HG02943 (cell line): ENCODE results near the gene NPAS1.

Source experiments
- ATAC-seq: cut with Tn5 transposase; IDR thresholded peaks from one replicate; pipeline ENCODE4 v1.9.1; 2021; ENCODE audit warnings: mild to moderate bottlenecking, low read depth, moderate library complexity; ENCODE audit not compliant: unreplicated experiment

The NPAS1 gene, protein sequence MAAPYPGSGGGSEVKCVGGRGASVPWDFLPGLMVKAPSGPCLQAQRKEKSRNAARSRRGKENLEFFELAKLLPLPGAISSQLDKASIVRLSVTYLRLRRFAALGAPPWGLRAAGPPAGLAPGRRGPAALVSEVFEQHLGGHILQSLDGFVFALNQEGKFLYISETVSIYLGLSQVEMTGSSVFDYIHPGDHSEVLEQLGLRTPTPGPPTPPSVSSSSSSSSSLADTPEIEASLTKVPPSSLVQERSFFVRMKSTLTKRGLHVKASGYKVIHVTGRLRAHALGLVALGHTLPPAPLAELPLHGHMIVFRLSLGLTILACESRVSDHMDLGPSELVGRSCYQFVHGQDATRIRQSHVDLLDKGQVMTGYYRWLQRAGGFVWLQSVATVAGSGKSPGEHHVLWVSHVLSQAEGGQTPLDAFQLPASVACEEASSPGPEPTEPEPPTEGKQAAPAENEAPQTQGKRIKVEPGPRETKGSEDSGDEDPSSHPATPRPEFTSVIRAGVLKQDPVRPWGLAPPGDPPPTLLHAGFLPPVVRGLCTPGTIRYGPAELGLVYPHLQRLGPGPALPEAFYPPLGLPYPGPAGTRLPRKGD

GRCh38 chr19:47019431-47020041 lies at the start of gene NPAS1:
Gene NPAS1 (plus strand): TSS chr19:47019837. CDS start chr19:47021048, 1,211 bp downstream.
- ATAC-seq: no peak

- ATAC-seq: no peak
Observed at GRCh38 chr19:46970815-46971214, 48.8 kb upstream of the NPAS1 start.

GRCh38 chr19:46972311-46972710 lies 47.3 kb upstream of the NPAS1 start:
- no peak for ATAC-seq

GRCh38 chr19:46974181-46974580 lies 45.5 kb upstream of the NPAS1 start:
- no peak for ATAC-seq

DNA sequence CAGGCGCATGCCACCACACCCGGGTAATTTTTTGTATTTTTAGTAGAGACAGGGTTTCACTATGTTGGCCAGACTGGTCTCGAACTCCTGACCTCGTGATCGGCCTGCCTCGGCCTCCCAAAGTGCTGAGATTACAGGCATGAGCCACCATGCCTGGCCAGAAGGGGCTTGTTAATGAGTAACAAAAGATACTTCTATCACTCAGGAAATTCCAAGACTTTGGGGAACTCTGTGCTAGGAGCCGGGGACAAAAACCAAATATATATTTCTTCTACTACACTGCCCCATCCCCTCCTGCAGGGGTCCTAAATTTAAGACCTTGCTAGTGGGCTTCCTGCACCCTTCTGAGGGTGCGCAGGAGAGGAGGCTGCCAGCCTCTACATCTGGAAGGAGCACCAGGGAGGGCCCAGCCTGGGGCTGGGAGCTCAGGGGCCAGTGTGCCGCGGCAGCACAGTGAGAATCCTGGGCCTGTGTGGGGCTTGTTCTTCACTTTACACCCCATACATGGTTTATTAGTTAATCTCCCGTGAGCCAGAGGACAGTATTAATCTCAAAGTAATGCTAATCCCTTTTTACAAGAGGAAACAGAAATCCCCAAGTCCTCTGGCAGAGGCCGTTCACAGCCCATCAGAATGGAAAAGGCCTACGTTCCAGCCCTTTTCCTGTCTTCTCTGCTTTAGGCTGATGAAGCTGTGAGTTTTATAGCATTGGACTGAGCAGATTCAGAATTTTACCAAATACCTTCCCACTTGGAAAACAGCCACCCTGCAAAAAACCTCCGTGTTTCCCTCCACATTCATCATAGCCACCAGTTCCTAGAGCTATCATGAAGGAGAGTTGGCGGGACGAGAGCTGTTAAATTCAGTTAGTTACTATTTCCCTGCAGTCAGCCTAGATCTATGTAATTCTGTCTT lies 44.4 kb upstream of the NPAS1 start:
- ATAC-seq: no peak

DNA sequence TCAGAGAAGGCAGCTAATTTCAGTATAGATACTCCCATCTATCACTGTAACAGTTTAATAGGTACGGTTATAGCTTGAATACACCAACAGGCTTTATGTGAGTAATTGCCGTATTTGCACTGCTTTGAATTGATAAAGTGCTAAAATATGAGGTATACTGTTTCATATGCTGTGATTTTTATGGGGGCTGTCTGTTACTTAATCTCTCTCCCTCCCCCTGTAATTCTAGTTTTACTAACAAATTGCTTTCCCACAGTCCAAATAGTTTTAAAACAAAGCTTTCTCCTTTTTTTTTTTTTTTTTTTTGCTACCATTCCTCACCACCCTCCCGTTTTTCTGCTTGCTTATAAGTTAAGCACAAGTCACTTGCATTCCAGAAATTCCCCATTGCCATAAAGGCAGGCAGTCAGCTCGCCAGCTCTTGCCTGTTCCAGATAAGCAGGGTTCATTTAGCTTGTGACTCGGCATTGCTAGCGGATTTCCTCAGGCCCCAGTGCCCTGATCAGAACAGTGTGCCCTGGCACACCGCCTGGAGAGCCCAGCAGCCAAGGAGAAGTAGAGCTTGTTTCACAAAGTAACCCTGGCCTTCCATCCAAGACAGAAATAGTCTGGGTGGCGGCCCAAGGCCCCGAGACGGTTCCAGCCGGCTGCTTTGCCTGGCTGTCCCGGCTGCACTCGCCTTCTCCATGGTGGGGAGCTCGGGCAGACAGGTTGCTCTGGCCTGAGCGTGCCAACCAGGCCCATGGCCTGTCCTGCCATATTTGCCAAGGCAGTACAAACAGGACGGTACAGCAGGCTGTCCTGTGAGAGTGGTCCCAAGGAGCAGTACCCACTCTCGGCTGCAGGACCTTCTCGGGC lies 43.5 kb upstream of the NPAS1 start:
- no peak for ATAC-seq

- no peak for ATAC-seq
Observed at GRCh38 chr19:46976845-46977320, 42.8 kb upstream of the NPAS1 start.

DNA sequence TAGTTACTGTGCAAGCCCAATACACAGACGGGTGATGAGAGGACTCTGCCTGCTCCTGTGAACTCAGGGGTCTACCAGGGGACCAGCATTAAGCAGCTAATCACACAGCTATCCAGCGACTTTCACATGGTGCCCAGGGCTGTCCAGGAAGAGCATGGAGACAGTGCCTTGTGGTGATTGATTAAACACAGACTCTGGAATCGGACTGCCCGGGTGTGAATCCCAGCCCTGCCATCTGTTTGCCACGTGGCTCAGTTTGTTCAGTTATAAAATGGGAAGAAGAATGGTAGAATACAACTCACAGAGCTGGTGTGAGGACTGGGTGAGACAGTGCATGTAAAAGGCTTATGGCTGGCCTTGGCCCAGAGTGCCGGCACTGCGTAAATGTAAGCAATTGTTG lies 42.1 kb upstream of the NPAS1 start:
- no peak for ATAC-seq

GRCh38 chr19:46978171-46978869 lies 41.3 kb upstream of the NPAS1 start:
- no peak for ATAC-seq

- ATAC-seq: no peak
Observed at GRCh38 chr19:46979126-46980105, 40.2 kb upstream of the NPAS1 start.

GRCh38 chr19:46980761-46981160 lies 38.9 kb upstream of the NPAS1 start:
- ATAC-seq: no peak

- no peak for ATAC-seq
Observed at GRCh38 chr19:46981286-46981945, 38.2 kb upstream of the NPAS1 start.

DNA sequence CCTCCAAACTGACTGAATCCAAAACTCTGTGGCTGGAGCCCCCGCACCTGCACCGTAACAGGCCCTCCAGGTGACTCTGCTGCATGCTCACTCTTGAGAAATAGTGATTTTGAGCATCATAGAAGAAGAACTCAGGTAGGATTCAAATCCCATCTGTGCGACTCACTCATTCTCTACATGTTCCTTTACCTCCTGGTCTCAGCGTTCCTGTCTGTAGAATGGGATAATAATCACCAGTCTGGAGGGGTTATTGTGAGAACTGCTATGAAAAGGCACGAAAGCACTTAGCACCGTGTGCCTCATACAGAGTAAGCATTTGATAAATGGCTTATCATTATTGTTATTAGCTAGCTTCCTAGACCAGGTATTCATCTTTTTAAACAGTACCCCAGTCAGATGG lies 36.5 kb upstream of the NPAS1 start:
- ATAC-seq: no peak

DNA sequence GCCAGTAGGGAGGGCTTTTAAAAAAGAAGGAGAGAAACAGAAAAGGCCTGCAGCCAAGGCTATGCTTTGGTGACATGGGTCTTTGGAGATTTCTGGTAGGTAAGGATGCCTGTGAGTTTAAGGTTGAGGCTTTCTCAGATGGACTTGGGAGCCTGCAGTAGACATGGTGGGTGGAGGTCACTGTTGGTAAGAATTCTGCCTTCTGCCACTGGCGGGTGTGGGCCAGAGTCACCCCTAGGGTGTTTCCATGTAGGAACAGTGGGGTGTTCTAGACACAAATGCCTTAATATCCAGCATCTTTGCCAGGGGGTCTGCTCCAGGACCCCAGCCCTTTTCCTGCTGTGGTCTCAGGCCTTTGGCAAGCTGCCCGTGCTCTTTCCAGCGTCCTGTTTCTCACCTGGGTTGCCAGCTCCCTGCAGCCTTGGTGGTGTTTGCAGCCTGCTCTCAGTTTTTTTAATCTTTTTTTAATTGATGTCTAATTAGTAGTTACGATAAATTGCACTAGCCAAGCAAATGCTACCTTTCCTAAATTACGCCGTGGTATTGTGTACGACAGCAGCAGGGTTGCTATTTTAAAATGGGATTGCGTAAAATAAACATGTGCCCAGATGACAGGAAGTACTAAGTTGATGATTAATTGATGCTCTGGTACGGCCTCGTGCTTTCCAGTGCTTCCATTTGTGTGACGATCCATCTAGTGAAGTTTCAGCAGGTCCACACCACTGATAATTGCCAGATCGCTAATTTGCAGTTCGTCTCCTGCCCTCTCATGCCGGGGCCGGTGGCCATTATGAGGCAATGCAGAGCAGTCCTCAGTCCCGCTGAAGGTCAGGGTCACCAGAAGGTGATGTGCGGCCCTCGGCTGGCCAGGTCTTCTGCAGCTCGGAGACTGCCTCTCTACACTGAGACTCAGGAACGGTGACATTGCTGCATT lies 35.3 kb upstream of the NPAS1 start:
- no peak for ATAC-seq

DNA sequence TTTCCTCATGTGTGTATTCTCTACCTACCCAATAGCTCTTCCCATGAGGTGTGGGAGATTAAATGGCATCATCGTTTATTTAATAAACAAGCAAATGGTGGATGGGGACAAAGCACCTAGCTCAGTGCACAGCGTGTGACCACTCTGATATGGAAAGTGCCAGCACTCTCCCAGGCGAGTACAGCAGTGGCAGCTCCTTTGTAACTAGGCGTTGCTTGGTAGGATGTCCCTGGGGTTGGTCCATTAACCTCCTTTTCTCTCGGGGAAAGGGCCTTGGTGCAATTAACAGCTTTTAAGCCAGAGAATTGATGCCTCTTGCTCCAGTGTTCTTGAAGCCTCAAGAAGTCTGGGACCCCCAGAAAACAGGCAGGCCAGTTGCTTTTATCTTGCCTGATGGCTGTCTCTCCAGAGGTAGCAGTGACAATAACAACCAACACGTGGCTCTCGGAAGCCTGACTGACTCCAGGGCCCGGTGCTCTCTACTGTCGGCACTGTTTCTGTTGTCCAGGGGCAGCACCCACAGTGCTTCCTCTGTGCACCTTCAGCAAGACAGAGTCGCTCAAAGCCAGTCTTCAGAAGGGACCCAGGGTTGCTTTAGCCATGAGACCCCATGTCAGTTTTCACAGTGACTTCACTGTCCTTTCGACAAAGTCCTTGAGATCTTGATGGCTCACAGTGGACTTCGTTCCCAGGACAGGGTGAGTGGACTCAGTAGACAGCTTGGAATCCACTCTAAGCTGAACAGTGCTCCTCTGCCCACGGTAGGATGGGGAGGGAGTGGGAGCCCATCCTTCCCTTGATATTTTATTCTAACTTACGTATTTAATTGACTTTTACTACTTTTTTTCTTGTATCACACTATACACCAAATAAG lies 33.9 kb upstream of the NPAS1 start:
- no peak for ATAC-seq
